Stimulated activated effector memory CD8-positive, alpha-beta T cell treated with anti-CD3 and anti-CD28 coated beads, Interleukin-12 subunit alpha, Interleukin-12 subunit beta, amount 100 ng/mL, for 72 hours (primary cell): ENCODE measurements around the gene PSKH1.

ENCODE experiments used
- ATAC-seq: fragments of 150-1000 bp; cut with Tn5 transposase; 2 replicates; pipeline ENCODE4 v1.10.0; 2021
- DNase-seq, 2 donors: peaks; one replicate each; pipeline ENCODE4 v3.0.0; 2021 to 2022; ENCODE audit warnings: low spot score in 2 of 2
- H3K27ac Mint-ChIP-seq: one replicate; pipeline ENCODE4 v1.8.0; 2022; ENCODE audit warnings: mild to moderate bottlenecking, mixed read lengths
- H3K36me3 Mint-ChIP-seq: one replicate; pipeline ENCODE4 v1.8.0; 2022; ENCODE audit warnings: mild to moderate bottlenecking, mixed read lengths
- H3K4me1 Mint-ChIP-seq: one replicate; pipeline ENCODE4 v1.8.0; 2022; ENCODE audit warnings: mixed read lengths
- H3K4me3 Mint-ChIP-seq: one replicate; pipeline ENCODE4 v1.8.0; 2022; ENCODE audit warnings: mild to moderate bottlenecking, mixed read lengths
- H3K9me3 Mint-ChIP-seq: one replicate; pipeline ENCODE4 v1.8.0; 2022; ENCODE audit warnings: mixed read lengths

Gene PSKH1

DNA sequence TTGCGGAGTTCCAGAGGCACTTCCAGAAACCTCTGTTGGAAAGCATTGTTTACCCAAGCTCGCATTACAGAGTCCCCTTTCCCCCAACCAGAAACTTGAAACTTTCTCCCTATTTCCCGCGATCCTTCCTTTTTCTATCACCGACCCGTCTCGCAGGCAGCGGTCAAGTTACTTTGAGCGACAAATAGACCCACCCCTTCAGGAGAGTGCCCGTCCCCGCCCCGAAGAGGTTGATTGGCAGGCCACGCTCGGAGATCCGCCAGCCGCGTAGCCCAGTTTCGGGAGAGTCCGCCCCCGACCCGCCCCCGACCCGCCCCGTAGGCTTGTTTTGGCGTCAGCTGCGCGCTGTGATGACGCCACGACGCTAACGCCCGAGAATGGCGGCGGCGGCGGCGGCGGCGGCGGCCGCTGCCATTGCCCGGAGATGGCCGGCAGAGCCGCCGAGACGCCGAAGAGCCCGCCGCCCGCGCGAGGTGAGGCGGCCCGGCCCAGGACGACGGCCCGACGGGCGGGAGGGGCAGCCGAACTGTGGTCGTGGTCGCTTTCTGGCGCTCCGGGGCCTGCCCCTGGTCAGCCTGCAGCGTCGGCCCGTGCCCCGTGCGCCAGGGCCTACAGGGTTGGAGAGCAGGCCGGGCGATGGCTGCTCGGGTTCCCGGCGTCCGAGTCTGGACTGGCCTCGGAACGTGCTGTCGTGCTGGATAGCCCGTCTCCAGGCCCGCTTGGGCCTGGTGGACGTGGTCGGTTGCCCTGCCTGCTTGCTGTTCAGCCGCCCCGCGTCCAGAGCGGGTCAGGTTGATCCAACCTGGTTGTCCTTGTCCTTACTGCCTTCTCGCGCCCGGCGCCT lies at the start of gene PSKH1:
TSS of gene PSKH1 (plus strand) at position 356 of the 844 bp plus-strand sequence. CDS start 15,496 bp downstream, outside the sequence.
- Mint-ChIP-seq H3K9me3 (no peaks in the 10 kb centered on the region), H3K36me3 (peaks cover 10% of the 10 kb centered on the region), H3K27ac (peak within 1 kb of the TSS; percentile 96), H3K4me3 (peak within 1 kb of the TSS; percentile 94), H3K4me1 (peaks cover 21% of the 10 kb centered on the region)
- ATAC-seq (peak; percentile 99), DNase-seq (peak; percentile 75 to 94)

DNA sequence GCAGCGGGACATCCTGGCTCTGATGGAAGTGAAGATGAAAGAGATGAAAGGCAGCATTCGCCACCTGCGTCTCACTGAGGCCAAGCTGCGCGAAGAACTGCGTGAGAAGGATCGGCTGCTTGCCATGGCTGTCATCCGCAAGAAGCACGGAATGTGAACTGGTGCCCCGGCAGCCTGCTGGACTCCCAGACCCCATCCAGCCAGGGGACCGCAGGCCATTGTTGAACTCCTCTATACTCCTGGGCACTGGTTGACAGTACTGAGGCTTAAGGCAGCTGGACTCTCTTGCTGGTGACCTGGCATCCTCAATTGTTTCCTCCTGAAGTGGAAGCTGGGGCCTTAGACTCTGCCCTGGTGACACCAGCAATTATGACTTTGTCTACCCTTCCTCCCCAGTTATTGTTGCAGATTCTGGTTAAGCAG lies 49.7 kb upstream of the PSKH1 start:
- ATAC-seq (no peak), DNase-seq (no peak)
- Mint-ChIP-seq H3K36me3 (peaks cover 35% of the 10 kb centered on the region), H3K4me3 (peak overlapping the region; percentile 98), H3K9me3 (no peaks in the 10 kb centered on the region), H3K27ac (peak overlapping the region; percentile 92), H3K4me1 (peaks cover 41% of the 10 kb centered on the region)

DNA sequence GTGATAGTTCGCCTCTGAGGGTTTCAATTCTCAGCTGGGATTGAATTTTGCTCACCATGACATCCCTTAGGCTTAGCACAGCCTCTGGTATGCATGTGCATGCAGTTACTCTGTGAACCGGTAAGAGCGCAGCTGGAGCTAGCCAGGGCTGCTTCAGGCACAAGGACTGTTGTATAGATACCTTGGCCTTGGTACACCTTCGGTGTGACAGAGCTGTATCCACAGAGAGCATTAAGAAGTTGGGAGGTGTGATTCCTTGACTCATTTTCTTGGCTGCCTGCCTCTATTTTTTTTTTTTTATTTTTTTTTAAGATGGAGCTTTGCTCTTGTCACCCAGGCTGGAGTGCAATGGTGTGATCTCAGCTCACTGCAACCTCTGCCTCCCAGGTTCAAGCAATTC lies 48.6 kb upstream of the PSKH1 start:
- Mint-ChIP-seq H3K27ac (no peak overlapping the region), H3K4me1 (peaks cover 41% of the 10 kb centered on the region), H3K9me3 (no peaks in the 10 kb centered on the region), H3K36me3 (peaks cover 42% of the 10 kb centered on the region), H3K4me3 (peak overlapping the region; percentile 98)
- ATAC-seq (no peak), DNase-seq (no peak)

DNA sequence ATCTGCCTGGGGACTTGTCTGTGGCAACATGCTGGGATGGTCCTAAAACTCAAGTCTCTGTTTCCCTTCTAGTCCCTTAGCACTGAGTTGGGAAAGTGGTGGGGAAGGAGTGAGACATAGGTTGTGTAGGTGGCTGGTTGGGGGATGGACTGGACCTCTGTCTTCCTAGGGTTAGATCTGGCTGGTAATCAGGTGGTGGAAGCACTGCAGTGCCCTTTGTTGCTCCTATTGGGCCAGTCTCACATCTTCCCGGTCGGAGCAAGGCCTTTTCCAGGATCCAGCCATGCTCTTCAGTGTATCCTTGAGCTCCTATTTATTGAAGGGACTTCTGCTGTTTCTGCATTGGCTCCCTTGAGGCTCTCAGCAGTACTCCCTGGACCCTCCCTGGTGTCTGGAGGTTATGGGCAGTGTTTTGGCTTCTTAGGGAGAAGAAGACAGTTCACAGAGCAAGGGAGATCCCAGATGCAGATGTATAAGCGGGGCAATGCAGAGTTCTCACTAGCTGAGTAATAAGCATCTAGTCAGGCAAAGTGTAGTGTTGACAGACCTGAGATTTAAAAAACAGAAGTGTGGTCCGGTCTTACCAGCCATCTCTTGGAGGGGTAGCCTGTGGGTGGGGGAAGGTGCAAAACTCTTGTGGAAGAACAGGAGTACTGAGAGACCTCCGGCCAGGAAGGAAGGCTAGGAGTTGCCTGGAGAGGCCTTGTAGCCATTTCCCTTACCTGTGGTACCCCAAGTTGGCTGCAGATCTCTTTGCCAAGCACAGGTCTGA lies 47.6 kb upstream of the PSKH1 start:
- Mint-ChIP-seq H3K4me1 (peaks cover 41% of the 10 kb centered on the region), H3K4me3 (peak overlapping the region; percentile 98), H3K9me3 (no peaks in the 10 kb centered on the region), H3K27ac (peak overlapping the region; percentile 93), H3K36me3 (peaks cover 51% of the 10 kb centered on the region)
- ATAC-seq (no peak), DNase-seq (peak in 1 of 2 donors; percentile 58)

DNA sequence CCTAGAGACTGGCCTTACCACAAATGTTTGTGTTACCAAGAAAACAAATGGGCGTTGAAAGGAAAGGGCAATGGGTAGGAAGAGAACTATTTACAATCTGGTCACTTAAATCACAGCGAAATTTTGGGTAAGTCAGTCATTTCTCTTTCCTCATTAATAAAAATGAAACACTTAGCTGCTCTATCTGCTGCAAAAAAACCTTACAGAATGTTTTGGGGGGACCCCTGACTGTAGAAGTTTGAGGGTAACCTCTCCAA lies 47.1 kb upstream of the PSKH1 start:
- H3K9me3 Mint-ChIP-seq, result no peaks in the 10 kb centered on the region
- peak overlapping the region; percentile 93 for H3K27ac Mint-ChIP-seq
- H3K36me3 Mint-ChIP-seq, result peaks cover 52% of the 10 kb centered on the region
- H3K4me1 Mint-ChIP-seq, result peaks cover 41% of the 10 kb centered on the region
- peak overlapping the region; percentile 98 for H3K4me3 Mint-ChIP-seq
- ATAC-seq, result no peak
- DNase-seq, result no peak

DNA sequence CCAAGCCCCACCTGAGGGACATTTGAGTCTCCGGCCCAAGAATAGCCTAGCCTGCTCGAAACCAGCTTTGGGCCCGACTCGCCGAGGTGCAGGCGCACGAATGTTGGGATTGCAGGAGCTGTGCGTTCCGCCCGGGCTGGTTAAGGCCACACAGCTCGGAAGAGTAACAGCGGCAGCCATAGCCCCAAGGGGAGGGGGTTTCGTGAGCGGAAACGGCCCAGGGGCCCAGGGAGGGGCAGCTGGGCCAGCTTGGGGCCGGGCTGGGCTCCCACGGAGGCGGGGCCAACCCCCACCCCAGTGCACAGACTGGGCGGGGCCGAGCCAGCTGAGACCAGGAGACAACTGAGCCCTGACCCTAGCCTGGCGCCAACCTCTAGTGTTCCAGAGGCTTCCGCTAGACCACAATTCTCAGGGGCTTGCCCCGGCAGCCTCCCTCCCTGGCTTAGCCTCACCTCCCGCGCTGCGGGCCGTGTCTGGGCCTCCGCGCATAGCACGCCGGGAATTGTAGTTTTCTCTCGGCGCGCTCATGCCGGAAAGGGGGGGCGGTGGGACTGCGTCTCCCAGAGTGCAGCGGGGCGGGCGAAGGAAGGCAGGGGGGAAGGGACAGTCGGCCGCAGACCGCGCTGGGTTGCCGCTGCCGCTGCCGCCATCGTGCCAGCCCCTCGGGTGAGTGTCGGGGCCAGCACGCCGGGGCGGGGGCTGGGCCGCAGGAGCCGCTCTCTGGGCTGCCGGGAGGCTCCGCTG lies 46.6 kb upstream of the PSKH1 start, which contains the start of gene NUTF2:
TSS of gene NUTF2 (plus strand) at position 614 of the 744 bp plus-strand sequence. CDS start 18,198 bp downstream, outside the sequence.
- H3K4me3 Mint-ChIP-seq, result peak within 1 kb of the TSS; percentile 98
- H3K4me1 Mint-ChIP-seq, result peaks cover 37% of the 10 kb centered on the region
- ATAC-seq (peak; percentile 79), DNase-seq (peak; percentile 93 to 99)
- H3K9me3 Mint-ChIP-seq, result no peaks in the 10 kb centered on the region
- H3K27ac Mint-ChIP-seq, result peak within 1 kb of the TSS; percentile 93
- peaks cover 52% of the 10 kb centered on the region for H3K36me3 Mint-ChIP-seq

DNA sequence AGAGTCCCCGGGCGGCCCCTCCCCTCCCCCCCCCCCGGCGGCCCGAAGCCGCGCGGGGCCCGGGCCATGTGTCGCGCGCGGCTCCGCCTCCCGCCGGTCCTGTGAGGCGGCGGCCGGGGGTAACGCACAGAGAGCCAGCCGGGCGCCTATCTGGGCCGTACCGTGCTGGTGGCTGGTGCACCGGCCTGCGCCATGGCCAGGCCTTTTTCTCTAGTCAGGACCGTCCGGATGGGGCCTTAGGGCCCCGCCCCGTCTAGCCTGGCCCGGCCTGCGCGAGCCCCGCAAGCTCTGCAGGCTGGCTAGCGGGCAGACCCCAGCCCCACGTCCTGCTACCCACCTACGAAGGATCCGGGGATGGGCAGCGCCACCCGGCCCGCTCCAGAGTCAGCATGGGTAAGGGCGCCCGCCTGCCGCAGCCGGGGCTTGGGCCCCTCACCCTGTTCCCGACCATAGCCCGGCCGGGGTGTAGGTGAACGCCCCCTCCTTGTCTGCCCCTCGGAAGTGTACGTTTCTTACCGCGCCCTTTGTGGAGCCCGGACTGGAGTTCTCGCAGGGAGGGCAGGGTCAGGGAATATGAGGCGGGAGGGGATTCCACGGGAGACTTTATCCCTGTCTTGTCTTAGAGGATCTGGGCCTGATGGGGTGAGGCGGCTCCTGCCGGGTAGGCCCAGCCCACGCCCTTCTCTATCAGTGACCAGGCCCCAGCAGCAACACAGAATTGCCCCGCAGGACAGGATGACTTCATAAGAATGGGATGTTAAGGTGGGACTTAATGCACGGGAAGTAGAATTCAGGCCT lies 45.8 kb upstream of the PSKH1 start, which contains the start of gene CENPT:
TSS of gene CENPT (minus strand) at position 630 of the 798 bp plus-strand sequence. CDS start 13,834 bp downstream, outside the sequence.
- H3K4me3 Mint-ChIP-seq, result peak within 1 kb of the TSS; percentile 98
- no peaks in the 10 kb centered on the region for H3K9me3 Mint-ChIP-seq
- H3K27ac Mint-ChIP-seq, result peak within 1 kb of the TSS; percentile 93
- peaks cover 35% of the 10 kb centered on the region for H3K4me1 Mint-ChIP-seq
- DNase-seq, result no peak
- ATAC-seq, result peak; percentile 65
- H3K36me3 Mint-ChIP-seq, result peaks cover 55% of the 10 kb centered on the region

DNA sequence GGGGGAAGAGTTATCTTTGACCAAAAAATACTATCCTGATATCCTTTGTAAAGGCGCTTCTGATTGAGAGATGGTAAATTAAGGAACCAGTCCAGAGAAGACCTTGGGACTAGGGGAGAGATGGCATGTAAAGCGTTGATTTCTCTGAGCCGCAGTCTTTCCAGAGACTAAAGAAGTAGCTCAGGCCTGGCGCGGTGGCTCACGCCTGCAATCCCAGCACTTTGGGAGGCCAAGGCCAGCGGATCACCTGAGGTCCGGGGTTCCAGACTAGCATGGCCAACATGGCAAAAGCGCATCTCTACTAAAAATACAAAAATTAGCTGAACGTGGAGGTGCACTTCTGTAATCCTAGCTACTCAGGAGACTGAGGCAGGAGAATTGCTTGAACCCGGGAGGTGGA lies 44.9 kb upstream of the PSKH1 start:
- peaks cover 29% of the 10 kb centered on the region for H3K4me1 Mint-ChIP-seq
- H3K9me3 Mint-ChIP-seq, result no peaks in the 10 kb centered on the region
- DNase-seq, result no peak
- H3K36me3 Mint-ChIP-seq, result peaks cover 53% of the 10 kb centered on the region
- no peak for ATAC-seq
- peak overlapping the region; percentile 98 for H3K4me3 Mint-ChIP-seq
- H3K27ac Mint-ChIP-seq, result peak overlapping the region; percentile 93

DNA sequence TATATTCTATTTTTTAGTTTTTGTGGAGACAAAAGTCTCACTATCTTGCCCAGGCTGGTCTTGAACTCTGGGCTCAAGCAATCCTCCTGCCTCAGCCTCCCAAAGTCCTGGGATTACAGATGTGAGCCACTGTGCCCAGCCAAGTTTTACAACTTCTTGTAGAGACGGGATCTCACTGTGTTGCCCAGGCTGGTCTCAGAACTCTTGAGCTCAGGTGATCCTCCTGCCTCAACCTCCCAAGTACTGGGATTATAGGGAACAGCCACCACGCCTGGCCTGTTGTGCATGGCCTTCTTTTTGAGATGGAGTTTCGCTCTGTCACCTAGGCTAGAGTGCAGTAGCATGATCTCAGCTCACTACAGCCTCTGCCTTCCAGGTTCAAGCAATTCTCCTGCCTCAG lies 39.4 kb upstream of the PSKH1 start:
- Mint-ChIP-seq H3K36me3 (peaks cover 38% of the 10 kb centered on the region), H3K27ac (peak overlapping the region; percentile 90), H3K4me3 (no peak overlapping the region), H3K4me1 (peaks cover 39% of the 10 kb centered on the region), H3K9me3 (no peaks in the 10 kb centered on the region)
- DNase-seq (no peak), ATAC-seq (no peak)

DNA sequence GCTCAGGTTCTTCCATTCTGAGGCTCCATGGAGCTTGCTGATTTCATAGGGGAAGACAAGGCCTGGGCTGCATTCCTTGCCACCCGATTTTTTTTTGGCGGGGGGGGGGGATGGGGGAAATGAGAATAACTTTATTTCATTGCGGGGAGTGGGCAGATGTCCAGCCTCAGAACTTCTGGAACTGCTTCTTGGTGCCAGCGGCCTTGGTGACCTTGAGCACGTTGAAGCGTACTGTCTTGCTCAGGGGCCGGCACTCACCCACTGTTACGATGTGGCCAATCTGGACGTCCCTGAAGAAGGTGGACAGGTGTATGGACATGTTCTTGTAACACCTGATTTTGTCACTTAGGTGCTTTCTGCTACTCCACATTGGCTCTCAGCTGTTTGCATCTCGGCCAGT lies 37.3 kb upstream of the PSKH1 start:
- Mint-ChIP-seq H3K36me3 (peaks cover 41% of the 10 kb centered on the region), H3K4me1 (peaks cover 43% of the 10 kb centered on the region), H3K4me3 (no peak overlapping the region), H3K27ac (peak overlapping the region; percentile 99), H3K9me3 (no peaks in the 10 kb centered on the region)
- DNase-seq (no peak), ATAC-seq (no peak)

DNA sequence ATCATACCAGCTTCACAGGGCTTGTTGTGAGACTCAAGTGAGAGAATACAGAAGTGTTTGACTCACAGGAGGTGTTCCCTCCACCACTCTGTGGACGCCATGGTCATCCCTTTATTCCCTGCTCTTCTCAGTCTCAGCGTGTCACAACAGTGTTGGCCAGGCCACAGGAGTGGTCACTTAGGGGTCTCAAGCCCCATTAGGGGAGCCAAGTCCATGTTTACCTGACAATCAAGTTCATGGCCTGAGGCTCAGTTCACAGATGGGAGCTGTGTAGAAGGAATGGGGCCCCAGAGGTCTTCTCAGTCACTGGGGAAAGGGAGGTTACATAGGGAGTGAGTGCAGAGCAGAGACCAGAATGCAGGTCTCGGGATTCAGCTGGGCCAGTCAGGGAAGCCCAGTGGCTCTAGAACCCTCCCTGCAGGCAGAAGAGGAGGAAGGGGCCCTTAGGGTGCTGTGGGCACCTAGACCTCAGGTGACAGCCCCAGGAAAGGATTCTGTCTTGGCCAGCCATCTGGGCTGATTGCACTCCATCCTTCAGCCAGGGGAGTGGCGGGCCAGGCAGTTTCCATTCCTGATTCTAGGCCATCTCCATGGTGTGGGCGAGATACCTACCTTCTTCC lies 36.0 kb upstream of the PSKH1 start:
- Mint-ChIP-seq H3K4me1 (peaks cover 53% of the 10 kb centered on the region), H3K4me3 (peak overlapping the region; percentile 33), H3K36me3 (peaks cover 48% of the 10 kb centered on the region), H3K27ac (peak overlapping the region; percentile 99), H3K9me3 (no peaks in the 10 kb centered on the region)
- no peak for DNase-seq
- ATAC-seq, result no peak

DNA sequence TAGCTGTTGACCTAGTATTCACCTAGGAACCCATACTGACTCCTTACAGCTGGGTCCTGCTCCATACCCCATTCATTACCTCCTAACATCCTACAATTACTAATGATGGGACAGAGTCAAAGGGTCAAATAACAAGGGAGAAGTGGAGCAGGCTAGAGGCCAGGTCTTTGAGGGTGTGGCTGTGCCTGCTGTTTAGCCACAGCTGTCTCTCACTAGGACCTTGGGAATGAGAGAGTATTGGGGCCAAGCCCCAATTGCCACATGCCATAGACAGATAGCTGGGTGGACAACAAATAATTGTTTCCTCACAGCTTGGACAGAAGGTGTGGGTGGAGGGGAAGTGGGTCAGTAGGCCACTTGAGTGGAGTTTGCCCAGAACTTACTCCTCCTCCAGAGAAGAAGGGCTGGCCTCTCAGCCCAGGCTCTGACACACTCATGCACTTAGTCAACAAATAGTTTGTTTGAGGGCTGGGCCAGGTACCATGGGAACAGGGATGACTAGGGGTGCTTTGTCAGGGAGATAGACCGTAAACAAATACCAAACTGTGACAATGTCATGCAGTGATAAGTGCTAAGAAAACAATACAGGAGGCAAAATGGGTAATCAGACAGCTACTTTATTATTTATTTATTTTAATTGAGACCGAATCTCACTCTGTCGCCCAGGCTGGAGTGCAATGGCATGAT lies 35.4 kb upstream of the PSKH1 start:
- Mint-ChIP-seq H3K9me3 (no peaks in the 10 kb centered on the region), H3K36me3 (peaks cover 42% of the 10 kb centered on the region), H3K4me1 (peaks cover 54% of the 10 kb centered on the region), H3K27ac (peak overlapping the region; percentile 99), H3K4me3 (peak overlapping the region; percentile 33)
- DNase-seq, result peak in 1 of 2 donors; percentile 25
- ATAC-seq, result peak; percentile 99

DNA sequence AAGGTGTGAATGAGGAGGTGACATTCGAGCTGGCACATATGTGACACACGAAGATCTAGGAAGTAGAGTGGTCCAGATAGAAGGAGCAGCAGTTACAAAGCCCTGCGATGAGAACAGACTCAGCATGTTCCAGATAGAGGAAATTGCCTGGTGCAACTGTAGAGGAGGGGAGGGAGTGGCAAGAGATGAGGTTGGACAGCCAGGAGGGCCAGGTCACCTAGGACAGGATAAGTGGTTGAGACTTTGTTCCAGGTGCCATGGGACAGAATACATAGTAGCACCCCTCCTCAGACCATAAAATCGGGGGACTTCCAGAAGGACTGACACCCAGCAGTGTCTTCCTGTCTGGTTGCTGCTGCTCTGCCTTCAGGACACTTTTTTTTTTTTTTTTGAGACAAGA lies 34.6 kb upstream of the PSKH1 start:
- H3K36me3 Mint-ChIP-seq, result peaks cover 42% of the 10 kb centered on the region
- no peak for DNase-seq
- peak overlapping the region; percentile 99 for H3K27ac Mint-ChIP-seq
- H3K4me1 Mint-ChIP-seq, result peaks cover 54% of the 10 kb centered on the region
- H3K9me3 Mint-ChIP-seq, result no peaks in the 10 kb centered on the region
- no peak for ATAC-seq
- H3K4me3 Mint-ChIP-seq, result peak overlapping the region; percentile 33
